Ectodermal cell (in vitro differentiated cells): ENCODE data around the gene ANKRD42.
"Not testable (repeated sequence)": the region's sequence is repeated elsewhere in the genome, so short reads cannot be mapped to it uniquely, and the experiment has no call there.

Source experiments
- H3K27ac ChIP-seq: 2 replicates; pipeline ENCODE4 v1.7.0; 2013; ENCODE audit warnings: mild to moderate bottlenecking, low read depth, low read length; ENCODE audit not compliant: insufficient read depth, poor library complexity, severe bottlenecking
- H3K27me3 ChIP-seq: 2 replicates; pipeline ENCODE4 v1.7.0; 2013; ENCODE audit warnings: mild to moderate bottlenecking, low read length; ENCODE audit not compliant: insufficient read depth, control insufficient read depth, poor library complexity, severe bottlenecking
- H3K36me3 ChIP-seq: one replicate; pipeline ENCODE4 v1.7.0; 2013; ENCODE audit warnings: low read length; ENCODE audit not compliant: control insufficient read depth, insufficient read depth
- H3K4me1 ChIP-seq: one replicate; pipeline ENCODE4 v1.7.0; 2013; ENCODE audit warnings: low read length; ENCODE audit not compliant: control insufficient read depth, insufficient read depth
- H3K4me3 ChIP-seq: 2 replicates; pipeline ENCODE4 v1.7.0; 2013; ENCODE audit warnings: low read depth, low read length, control low read depth; ENCODE audit not compliant: insufficient read depth
- H3K9me3 ChIP-seq: 2 replicates; pipeline ENCODE4 v1.7.0; 2013; ENCODE audit warnings: mild to moderate bottlenecking, low read length, moderate library complexity; ENCODE audit not compliant: control insufficient read depth
- WGBS, 2 experiments: methylation state at CpG; one replicate each; pipeline ENCODE4 v1.1.7; 2013; ENCODE audit warnings: missing lambda C conversion rate in 2 of 2; 5-methylcytosine and 5-hydroxymethylcytosine counted together

ANKRD42 gene

DNA sequence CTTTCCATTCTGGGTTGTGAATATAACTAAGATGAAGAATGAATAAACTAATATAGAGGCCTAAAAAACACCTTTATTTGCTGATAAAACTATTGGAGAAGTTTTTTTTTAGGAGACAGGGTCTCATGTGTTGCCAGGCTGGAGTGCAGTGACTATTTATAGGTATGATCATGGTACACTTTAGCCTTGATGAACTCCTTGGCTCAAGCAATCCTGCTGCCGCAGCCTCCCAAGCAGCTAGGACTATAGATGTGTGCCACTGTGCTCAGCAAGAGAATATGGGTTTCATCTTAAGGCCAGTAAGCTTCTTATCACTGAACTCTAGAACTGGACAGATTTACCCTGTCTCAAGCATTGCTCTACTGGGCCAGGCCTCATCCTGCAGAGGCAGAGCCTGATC is 66.0 kb downstream of the ANKRD42 start:
- Histone ChIP-seq H3K27me3 (no peaks in the 10 kb centered on the region), H3K4me1 (no peaks in the 10 kb centered on the region)
- 97% methylated on average over 1 of the region's 1 CpG for WGBS, 2 experiments

DNA sequence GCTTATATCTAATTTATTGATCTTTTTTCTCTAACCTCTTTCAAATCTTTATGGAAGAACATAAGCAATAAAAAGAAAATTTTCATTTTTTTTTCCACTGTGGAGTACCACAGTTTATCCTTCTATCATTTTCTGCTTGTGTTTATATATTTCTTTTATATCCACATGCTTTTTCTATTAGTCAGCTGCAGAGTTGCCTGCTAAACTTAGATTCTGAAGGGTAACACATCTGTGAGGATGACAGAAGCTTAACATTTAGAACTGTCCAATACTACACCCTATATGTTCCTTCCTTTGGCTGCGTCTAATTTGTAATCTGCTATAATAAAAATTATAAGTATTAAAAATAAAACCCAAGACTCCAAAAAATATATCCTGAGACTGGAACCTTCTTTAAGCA is 71.8 kb downstream of the ANKRD42 start:
- Histone ChIP-seq H3K36me3 (peaks cover 17% of the 10 kb centered on the region), H3K4me1 (no peaks in the 10 kb centered on the region), H3K27ac (no peak overlapping the region), H3K9me3 (no peaks in the 10 kb centered on the region), H3K4me3 (no peak overlapping the region), H3K27me3 (no peaks in the 10 kb centered on the region)
- WGBS, 2 experiments: no CpG with 5 or more reads among the region's 1 CpG

More for the DNA sequence above, 66.0 kb downstream of the ANKRD42 start:
- Histone ChIP-seq H3K36me3 (peaks cover 3% of the 10 kb centered on the region), H3K4me3 (no peak overlapping the region), H3K9me3 (no peaks in the 10 kb centered on the region), H3K27ac (no peak overlapping the region)

- H3K4me3 ChIP-seq, H3K4me1 ChIP-seq, H3K27ac ChIP-seq, H3K9me3 ChIP-seq, H3K27me3 ChIP-seq: not testable (repeated sequence)
- peaks cover 29% of the 10 kb centered on the region for H3K36me3 ChIP-seq
- 100% methylated on average over 1 of the region's 2 CpGs; no CpG with 5 or more reads in 1 of the 2 experiments for WGBS, 2 experiments
Measured at GRCh38 chr11:83269080-83269479, 75.6 kb downstream of the ANKRD42 start.

- not testable (repeated sequence) for H3K4me3 ChIP-seq, H3K4me1 ChIP-seq, H3K27ac ChIP-seq, H3K9me3 ChIP-seq, H3K27me3 ChIP-seq
- peaks cover 23% of the 10 kb centered on the region for H3K36me3 ChIP-seq
- 88 to 93% methylated on average over 4 to 5 of the region's 5 CpGs for WGBS, 2 experiments
Measured at GRCh38 chr11:83271734-83272133, 78.2 kb downstream of the ANKRD42 start.

- peaks cover 19% of the 10 kb centered on the region for H3K36me3 ChIP-seq
- H3K4me1 ChIP-seq: no peaks in the 10 kb centered on the region
- H3K4me3 ChIP-seq: no peak overlapping the region
- H3K9me3 ChIP-seq: no peaks in the 10 kb centered on the region
- no peaks in the 10 kb centered on the region for H3K27me3 ChIP-seq
- H3K27ac ChIP-seq: no peak overlapping the region
Measured at GRCh38 chr11:83272627-83273026, 79.1 kb downstream of the ANKRD42 start.

GRCh38 chr11:83275888-83276641 is 82.6 kb downstream of the ANKRD42 start:
- WGBS, 2 experiments: 94% methylated on average over 7 to 8 of the region's 8 CpGs

GRCh38 chr11:83278351-83278750 is 84.8 kb downstream of the ANKRD42 start:
- Histone ChIP-seq H3K4me3 (no peak overlapping the region), H3K27ac (no peak overlapping the region), H3K4me1 (no peaks in the 10 kb centered on the region), H3K9me3 (no peaks in the 10 kb centered on the region), H3K36me3 (peaks cover 10% of the 10 kb centered on the region), H3K27me3 (no peaks in the 10 kb centered on the region)

More at GRCh38 chr11:83275888-83276641, 82.6 kb downstream of the ANKRD42 start:
- Histone ChIP-seq H3K9me3 (no peaks in the 10 kb centered on the region), H3K36me3 (peaks cover 19% of the 10 kb centered on the region), H3K27ac (no peak overlapping the region), H3K4me1 (no peaks in the 10 kb centered on the region), H3K27me3 (no peaks in the 10 kb centered on the region), H3K4me3 (no peak overlapping the region)

- H3K4me3 ChIP-seq: no peak overlapping the region
- H3K27ac ChIP-seq: no peak overlapping the region
- peaks cover 3% of the 10 kb centered on the region for H3K36me3 ChIP-seq
- no peaks in the 10 kb centered on the region for H3K9me3 ChIP-seq
- 93 to 100% methylated on average over 1 of the region's 1 CpG for WGBS, 2 experiments
- H3K27me3 ChIP-seq: no peaks in the 10 kb centered on the region
- H3K4me1 ChIP-seq: no peaks in the 10 kb centered on the region
Measured at GRCh38 chr11:83280256-83280655, 86.7 kb downstream of the ANKRD42 start.

DNA sequence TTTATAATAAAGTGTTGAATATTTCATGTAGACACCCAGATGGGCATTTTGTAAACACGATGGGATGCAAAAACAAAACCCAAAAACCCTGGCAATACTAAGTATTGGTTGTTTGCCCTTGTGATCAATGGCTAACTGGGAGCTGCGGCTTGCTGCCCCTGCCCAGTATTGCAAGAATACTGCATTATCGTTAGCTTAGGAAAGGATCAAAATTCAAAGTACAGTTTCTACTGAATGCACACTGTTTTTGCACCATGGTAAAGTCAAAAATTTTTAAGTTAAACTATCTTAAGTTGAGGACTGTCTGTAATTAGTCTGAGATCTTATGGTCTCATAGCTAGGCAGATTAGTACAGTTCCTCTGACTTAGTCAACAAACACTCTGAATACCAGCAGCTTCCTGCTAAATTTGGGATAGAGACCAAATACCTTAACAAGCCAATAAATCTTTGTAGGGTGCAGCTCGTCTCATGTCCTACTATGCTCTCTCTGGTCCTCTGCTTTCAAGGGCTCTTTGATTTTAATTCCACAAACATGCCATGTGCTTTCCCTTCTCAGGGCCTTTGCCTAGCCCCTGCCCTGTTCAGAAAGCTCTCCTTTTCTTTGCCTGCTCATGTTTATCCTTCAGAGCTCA is 88.7 kb downstream of the ANKRD42 start:
- Histone ChIP-seq H3K9me3 (no peaks in the 10 kb centered on the region), H3K36me3 (no peaks in the 10 kb centered on the region), H3K27me3 (no peaks in the 10 kb centered on the region), H3K4me3 (no peak overlapping the region), H3K27ac (no peak overlapping the region), H3K4me1 (no peaks in the 10 kb centered on the region)
- 92% methylated on average over 4 of the region's 4 CpGs for WGBS, 2 experiments

DNA sequence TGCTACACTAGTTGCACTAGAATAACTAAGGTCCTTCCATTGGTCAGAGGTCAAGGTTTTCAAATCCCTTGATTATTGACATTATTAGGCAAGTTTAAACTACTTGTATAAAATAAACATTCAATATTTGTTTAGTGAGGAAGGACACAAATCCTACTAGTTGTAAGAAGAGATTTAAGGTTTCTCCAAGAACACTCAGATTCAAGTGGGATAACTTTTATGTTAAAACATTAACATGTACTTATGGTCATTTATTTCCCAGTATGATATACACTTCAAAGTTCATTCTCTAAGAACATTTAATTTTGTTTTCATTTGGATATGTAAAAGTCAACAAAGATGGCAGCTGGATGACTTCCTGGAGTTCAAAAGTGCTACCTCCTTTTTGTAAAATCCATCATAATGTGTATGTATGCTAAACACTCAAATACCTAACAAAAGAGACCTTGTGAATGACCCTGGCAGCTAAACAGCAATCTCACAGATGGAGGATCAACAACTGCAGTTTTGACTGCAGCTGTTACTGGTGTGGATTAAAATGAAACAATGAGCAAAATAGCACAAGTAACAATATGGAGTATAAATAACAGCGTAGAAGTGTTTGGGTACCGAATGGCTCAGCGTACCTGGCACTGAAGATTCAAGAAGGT is 91.1 kb downstream of the ANKRD42 start:
- H3K27ac ChIP-seq: no peak overlapping the region
- WGBS, 2 experiments: 12 to 29% methylated on average over 3 of the region's 3 CpGs

More for the DNA sequence above, 91.1 kb downstream of the ANKRD42 start:
- H3K9me3 ChIP-seq: no peaks in the 10 kb centered on the region
- no peaks in the 10 kb centered on the region for H3K36me3 ChIP-seq
- peak overlapping the region; percentile 71 for H3K4me3 ChIP-seq
- H3K4me1 ChIP-seq: no peaks in the 10 kb centered on the region
- no peaks in the 10 kb centered on the region for H3K27me3 ChIP-seq
